Adipocyte (in vitro differentiated cells): ENCODE measurements around the gene STK39.

Experiments used
- DNase-seq: peaks from one replicate; pipeline ENCODE4 v3.0.0-alpha.2; 2015; ENCODE audit warnings: low read depth
- H3K27me3 ChIP-seq: replicated peaks from 2 replicates; pipeline ENCODE4 v1.7.0; 2013; ENCODE audit warnings: mild to moderate bottlenecking, low read length, moderate library complexity; ENCODE audit not compliant: control insufficient read depth, insufficient read depth
- H3K36me3 ChIP-seq: 2 replicates; pipeline ENCODE4 v1.7.0; 2013; ENCODE audit warnings: low read length, mild to moderate bottlenecking, moderate library complexity; ENCODE audit not compliant: control insufficient read depth, insufficient read depth, severe bottlenecking
- H3K4me1 ChIP-seq: 2 replicates; pipeline ENCODE4 v1.7.0; 2013; ENCODE audit warnings: mild to moderate bottlenecking, low read length, moderate library complexity; ENCODE audit not compliant: control insufficient read depth, insufficient read depth
- H3K4me3 ChIP-seq: 2 replicates; pipeline ENCODE4 v1.7.0; 2013; ENCODE audit warnings: mild to moderate bottlenecking, low read length, moderate library complexity
- H3K9ac ChIP-seq: 2 replicates; pipeline ENCODE4 v1.7.0; 2013; ENCODE audit warnings: mild to moderate bottlenecking, low read length, moderate library complexity
- H3K9me3 ChIP-seq: 2 replicates; pipeline ENCODE4 v1.7.0; 2013; ENCODE audit warnings: mild to moderate bottlenecking, low read length, moderate library complexity; ENCODE audit not compliant: control insufficient read depth

Gene STK39

GRCh38 chr2:167972020-167972419 is 275.4 kb downstream of the STK39 start:
- H3K4me3 ChIP-seq, result no peak overlapping the region
- H3K27me3 ChIP-seq, result no peaks in the 10 kb centered on the region
- no peak overlapping the region for H3K9ac ChIP-seq
- H3K9me3 ChIP-seq, result peaks cover 10% of the 10 kb centered on the region
- peaks cover 14% of the 10 kb centered on the region for H3K4me1 ChIP-seq
- no peak for DNase-seq
- H3K36me3 ChIP-seq, result peaks cover 6% of the 10 kb centered on the region

GRCh38 chr2:167966937-167967913 is 280.2 kb downstream of the STK39 start:
- Histone ChIP-seq H3K9ac (no peak overlapping the region), H3K36me3 (peaks cover 15% of the 10 kb centered on the region), H3K27me3 (no peaks in the 10 kb centered on the region), H3K4me3 (no peak overlapping the region), H3K9me3 (peaks cover 3% of the 10 kb centered on the region), H3K4me1 (peaks cover 37% of the 10 kb centered on the region)
- DNase-seq, result no peak

GRCh38 chr2:167965907-167966761 is 281.3 kb downstream of the STK39 start:
- DNase-seq, result no peak
- no peaks in the 10 kb centered on the region for H3K27me3 ChIP-seq
- H3K9ac ChIP-seq, result peak overlapping the region; percentile 34
- no peaks in the 10 kb centered on the region for H3K9me3 ChIP-seq
- H3K36me3 ChIP-seq, result peaks cover 10% of the 10 kb centered on the region
- peaks cover 37% of the 10 kb centered on the region for H3K4me1 ChIP-seq
- peak overlapping the region; percentile 35 for H3K4me3 ChIP-seq

GRCh38 chr2:167964650-167965413 is 282.6 kb downstream of the STK39 start:
- peak; percentile 58 for DNase-seq
- H3K36me3 ChIP-seq, result peaks cover 17% of the 10 kb centered on the region
- no peaks in the 10 kb centered on the region for H3K9me3 ChIP-seq
- H3K4me1 ChIP-seq, result peaks cover 37% of the 10 kb centered on the region
- no peak overlapping the region for H3K4me3 ChIP-seq
- peak overlapping the region; percentile 45 for H3K9ac ChIP-seq
- H3K27me3 ChIP-seq, result no peaks in the 10 kb centered on the region

- no peaks in the 10 kb centered on the region for H3K27me3 ChIP-seq
These were observed 283.3 kb downstream of the STK39 start for GRCh38 chr2:167963899-167964649.

GRCh38 chr2:167962436-167963226 is 284.8 kb downstream of the STK39 start:
- Histone ChIP-seq H3K36me3 (peaks cover 20% of the 10 kb centered on the region), H3K27me3 (no peaks in the 10 kb centered on the region), H3K9ac (no peak overlapping the region), H3K4me1 (peaks cover 29% of the 10 kb centered on the region), H3K9me3 (no peaks in the 10 kb centered on the region), H3K4me3 (no peak overlapping the region)
- DNase-seq, result no peak

More at GRCh38 chr2:167963899-167964649, 283.3 kb downstream of the STK39 start:
- peaks cover 37% of the 10 kb centered on the region for H3K4me1 ChIP-seq
- no peak for DNase-seq
- peaks cover 17% of the 10 kb centered on the region for H3K36me3 ChIP-seq
- no peaks in the 10 kb centered on the region for H3K9me3 ChIP-seq
- H3K9ac ChIP-seq, result no peak overlapping the region
- H3K4me3 ChIP-seq, result no peak overlapping the region

GRCh38 chr2:167961536-167962048 is 285.8 kb downstream of the STK39 start:
- Histone ChIP-seq H3K27me3 (no peaks in the 10 kb centered on the region), H3K9ac (no peak overlapping the region), H3K4me3 (no peak overlapping the region), H3K36me3 (peaks cover 23% of the 10 kb centered on the region), H3K9me3 (no peaks in the 10 kb centered on the region), H3K4me1 (peaks cover 19% of the 10 kb centered on the region)
- DNase-seq, result no peak

- H3K4me1 ChIP-seq, result peaks cover 5% of the 10 kb centered on the region
- H3K27me3 ChIP-seq, result no peaks in the 10 kb centered on the region
- DNase-seq, result no peak
- H3K9ac ChIP-seq, result no peak overlapping the region
- peaks cover 23% of the 10 kb centered on the region for H3K36me3 ChIP-seq
- no peak overlapping the region for H3K4me3 ChIP-seq
- H3K9me3 ChIP-seq, result no peaks in the 10 kb centered on the region
These were observed 287.2 kb downstream of the STK39 start for GRCh38 chr2:167960089-167960747.

GRCh38 chr2:167957662-167958061 is 289.7 kb downstream of the STK39 start:
- Histone ChIP-seq H3K4me1 (peaks cover 13% of the 10 kb centered on the region), H3K27me3 (no peaks in the 10 kb centered on the region), H3K4me3 (no peak overlapping the region), H3K9me3 (no peaks in the 10 kb centered on the region), H3K36me3 (peaks cover 20% of the 10 kb centered on the region), H3K9ac (no peak overlapping the region)
- no peak for DNase-seq
